Inflammatory macrophage treated with lipopolysaccharide for 1 hour (primary cell): ENCODE data around the gene DACT2.
"Not testable (repeated sequence)": the region's sequence is repeated elsewhere in the genome, so short reads cannot be mapped to it uniquely, and the experiment has no call there.

Experiments
- DNase-seq, 2 donors: peaks; one replicate each; pipeline ENCODE4 v3.0.0-alpha.2; 2020 to 2022

The DACT2 gene

GRCh38 chr6:168280020-168280898 lies 39.3 kb downstream of the DACT2 start:
- DNase-seq = no peak

GRCh38 chr6:168279403-168279935 lies 40.1 kb downstream of the DACT2 start:
- DNase-seq = no peak

GRCh38 chr6:168278904-168279303 lies 40.7 kb downstream of the DACT2 start:
- DNase-seq = no peak

- no peak for DNase-seq
Observed at GRCh38 chr6:168277274-168277669, 42.3 kb downstream of the DACT2 start.

GRCh38 chr6:168276576-168277273 lies 42.9 kb downstream of the DACT2 start:
- DNase-seq = no peak

GRCh38 chr6:168275168-168275567 lies 44.4 kb downstream of the DACT2 start:
- no peak for DNase-seq

- DNase-seq = no peak
Observed at GRCh38 chr6:168274037-168274952, 45.3 kb downstream of the DACT2 start.

- DNase-seq = no peak
Observed at GRCh38 chr6:168273441-168274036, 46.0 kb downstream of the DACT2 start.

GRCh38 chr6:168272415-168273325 lies 46.9 kb downstream of the DACT2 start:
- no peak for DNase-seq

- no peak for DNase-seq
Observed at GRCh38 chr6:168270274-168271172, 49.1 kb downstream of the DACT2 start.

GRCh38 chr6:168269455-168270243 lies 49.9 kb downstream of the DACT2 start:
- DNase-seq = no peak

GRCh38 chr6:168268755-168269154 lies 50.8 kb downstream of the DACT2 start:
- DNase-seq = no peak

- DNase-seq = not testable (repeated sequence)
Observed at GRCh38 chr6:168267779-168268178, 51.8 kb downstream of the DACT2 start.

GRCh38 chr6:168265827-168266815 lies 53.5 kb downstream of the DACT2 start:
- no peak for DNase-seq

- DNase-seq = no peak
Observed at GRCh38 chr6:168265394-168265793, 54.2 kb downstream of the DACT2 start.

GRCh38 chr6:168264593-168265335 lies 54.8 kb downstream of the DACT2 start:
- no peak for DNase-seq

GRCh38 chr6:168263351-168263905 lies 56.1 kb downstream of the DACT2 start:
- DNase-seq = no peak
